ENCODE results near the gene TAF15.

- no peak for TF ChIP-seq CTCF (IDR thresholded peaks at IDR 0.05; ENCODE audit: low read length)
- TF ChIP-seq EZH2 (IDR thresholded peaks at IDR 0.05; ENCODE audit: borderline replicate concordance, low read length), result no peak
Measured at GRCh38 chr17:35760587-35760986, 48.7 kb upstream of the TAF15 start, which contains the start of gene C17orf50.

Data from OCI-LY1 (cell line).